Nephron (organoid): ENCODE results near the gene PHACTR1.

Experiments used
- H3K27ac Mint-ChIP-seq, 3 experiments: 2 replicates each; pipeline ENCODE4 v1.8.0; 2020; ENCODE audit warnings: mixed read lengths in 3 of 3, mild to moderate bottlenecking in 2 of 3, moderate library complexity in 1 of 3
- H3K27me3 Mint-ChIP-seq: 2 replicates; pipeline ENCODE4 v1.8.0; 2021; ENCODE audit warnings: low read depth, mild to moderate bottlenecking, moderate library complexity, mixed read lengths
- H3K36me3 Mint-ChIP-seq: 2 replicates; pipeline ENCODE4 v1.8.0; 2020; ENCODE audit warnings: low read depth, mixed read lengths
- H3K4me1 Mint-ChIP-seq: 2 replicates; pipeline ENCODE4 v1.8.0; 2020; ENCODE audit warnings: mixed read lengths
- H3K4me3 Mint-ChIP-seq, 3 experiments: 2 replicates each; pipeline ENCODE4 v1.8.0; 2020; ENCODE audit warnings: mild to moderate bottlenecking in 3 of 3, mixed read lengths in 3 of 3, moderate library complexity in 2 of 3
- H3K9me3 Mint-ChIP-seq: 2 replicates; pipeline ENCODE4 v1.8.0; 2020; ENCODE audit warnings: mixed read lengths
- TF ChIP-seq, protein P1 (sequence below), 3 experiments: fragments of 200-600 bp; sonication (generic); IDR thresholded peaks; one replicate each; pipeline ENCODE4 v1.5.0; 2021; ENCODE audit warnings: antibody characterized with exemption in 3 of 3; ENCODE audit not compliant: unreplicated experiment in 3 of 3

Gene PHACTR1

DNA sequence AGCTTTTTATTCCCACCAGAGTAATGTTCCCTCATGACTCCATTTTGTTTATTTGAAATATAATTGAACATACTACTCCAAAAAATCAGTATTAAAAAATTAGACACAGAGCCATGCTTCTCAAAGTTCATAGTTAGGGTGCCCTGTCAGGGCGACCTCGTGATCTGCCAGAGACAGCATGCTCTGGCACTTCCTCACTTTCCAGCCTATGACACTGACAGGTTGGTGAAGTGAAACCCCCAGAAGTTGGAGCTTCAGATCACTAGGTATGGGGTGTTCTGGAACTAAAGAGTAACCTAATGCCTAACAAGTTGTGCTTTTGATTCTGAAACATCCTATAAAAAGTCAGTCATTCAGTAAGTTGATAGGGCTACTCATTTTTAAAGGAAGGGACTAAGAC is 518.8 kb downstream of the PHACTR1 start:
- H3K4me3 Mint-ChIP-seq = no peak overlapping the region
- TF ChIP-seq, protein P1, sequence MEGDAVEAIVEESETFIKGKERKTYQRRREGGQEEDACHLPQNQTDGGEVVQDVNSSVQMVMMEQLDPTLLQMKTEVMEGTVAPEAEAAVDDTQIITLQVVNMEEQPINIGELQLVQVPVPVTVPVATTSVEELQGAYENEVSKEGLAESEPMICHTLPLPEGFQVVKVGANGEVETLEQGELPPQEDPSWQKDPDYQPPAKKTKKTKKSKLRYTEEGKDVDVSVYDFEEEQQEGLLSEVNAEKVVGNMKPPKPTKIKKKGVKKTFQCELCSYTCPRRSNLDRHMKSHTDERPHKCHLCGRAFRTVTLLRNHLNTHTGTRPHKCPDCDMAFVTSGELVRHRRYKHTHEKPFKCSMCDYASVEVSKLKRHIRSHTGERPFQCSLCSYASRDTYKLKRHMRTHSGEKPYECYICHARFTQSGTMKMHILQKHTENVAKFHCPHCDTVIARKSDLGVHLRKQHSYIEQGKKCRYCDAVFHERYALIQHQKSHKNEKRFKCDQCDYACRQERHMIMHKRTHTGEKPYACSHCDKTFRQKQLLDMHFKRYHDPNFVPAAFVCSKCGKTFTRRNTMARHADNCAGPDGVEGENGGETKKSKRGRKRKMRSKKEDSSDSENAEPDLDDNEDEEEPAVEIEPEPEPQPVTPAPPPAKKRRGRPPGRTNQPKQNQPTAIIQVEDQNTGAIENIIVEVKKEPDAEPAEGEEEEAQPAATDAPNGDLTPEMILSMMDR (IDR thresholded peaks at IDR 0.05; ENCODE audit: unreplicated experiment in 3 of 3) = no peak
- no peak overlapping the region for H3K27ac Mint-ChIP-seq
- no peaks in the 10 kb centered on the region for H3K4me1 Mint-ChIP-seq
- H3K36me3 Mint-ChIP-seq = no peaks in the 10 kb centered on the region
- no peaks in the 10 kb centered on the region for H3K9me3 Mint-ChIP-seq
- H3K27me3 Mint-ChIP-seq = peaks cover 3% of the 10 kb centered on the region

DNA sequence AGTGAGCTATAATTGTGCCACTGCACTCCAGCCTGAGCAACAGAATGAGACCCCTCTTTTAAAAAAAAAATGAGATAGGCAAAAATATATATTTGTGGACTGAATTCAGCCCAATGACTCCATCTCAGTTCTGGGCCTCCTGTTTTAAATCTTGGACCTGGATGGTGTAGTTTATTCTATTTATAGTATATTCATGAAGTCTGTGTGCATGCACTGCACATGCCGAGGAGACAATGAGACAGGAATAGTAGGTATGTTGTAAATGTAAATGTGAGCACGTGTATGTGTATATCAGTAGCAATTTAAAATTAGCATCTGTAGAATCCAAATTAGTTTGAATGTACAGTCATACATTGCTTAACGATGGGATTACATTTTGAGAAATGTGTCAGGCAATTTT is 520.8 kb downstream of the PHACTR1 start:
- TF ChIP-seq, protein P1 (IDR thresholded peaks at IDR 0.05; ENCODE audit: unreplicated experiment in 3 of 3) = no peak
- Mint-ChIP-seq H3K27ac (no peak overlapping the region), H3K4me3 (no peak overlapping the region), H3K27me3 (no peaks in the 10 kb centered on the region), H3K36me3 (no peaks in the 10 kb centered on the region), H3K9me3 (peaks cover 3% of the 10 kb centered on the region), H3K4me1 (no peaks in the 10 kb centered on the region)

DNA sequence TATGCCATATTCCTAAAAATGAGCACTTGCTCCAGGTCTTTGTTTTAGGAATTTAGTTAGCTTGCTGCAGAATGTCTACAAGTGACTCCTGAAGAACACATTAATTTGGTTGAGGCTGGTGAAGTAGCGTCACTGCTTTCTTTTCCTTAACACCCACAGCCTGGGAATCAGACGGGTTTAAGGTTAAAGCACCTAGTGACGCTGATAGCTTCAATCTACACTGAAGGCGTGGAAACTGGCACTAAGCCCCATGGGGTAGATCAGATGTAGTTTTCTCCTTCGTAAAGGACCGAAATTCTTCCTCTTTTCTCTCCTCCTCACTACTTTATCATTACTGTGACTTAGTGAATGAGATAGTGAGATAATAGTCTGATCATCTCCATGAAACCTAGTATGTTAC is 521.5 kb downstream of the PHACTR1 start:
- no peaks in the 10 kb centered on the region for H3K36me3 Mint-ChIP-seq
- no peak overlapping the region for H3K4me3 Mint-ChIP-seq
- H3K4me1 Mint-ChIP-seq = no peaks in the 10 kb centered on the region
- H3K9me3 Mint-ChIP-seq = peaks cover 3% of the 10 kb centered on the region
- H3K27me3 Mint-ChIP-seq = no peaks in the 10 kb centered on the region
- H3K27ac Mint-ChIP-seq = no peak overlapping the region
- TF ChIP-seq, protein P1 (IDR thresholded peaks at IDR 0.05; ENCODE audit: unreplicated experiment in 3 of 3) = no peak

DNA sequence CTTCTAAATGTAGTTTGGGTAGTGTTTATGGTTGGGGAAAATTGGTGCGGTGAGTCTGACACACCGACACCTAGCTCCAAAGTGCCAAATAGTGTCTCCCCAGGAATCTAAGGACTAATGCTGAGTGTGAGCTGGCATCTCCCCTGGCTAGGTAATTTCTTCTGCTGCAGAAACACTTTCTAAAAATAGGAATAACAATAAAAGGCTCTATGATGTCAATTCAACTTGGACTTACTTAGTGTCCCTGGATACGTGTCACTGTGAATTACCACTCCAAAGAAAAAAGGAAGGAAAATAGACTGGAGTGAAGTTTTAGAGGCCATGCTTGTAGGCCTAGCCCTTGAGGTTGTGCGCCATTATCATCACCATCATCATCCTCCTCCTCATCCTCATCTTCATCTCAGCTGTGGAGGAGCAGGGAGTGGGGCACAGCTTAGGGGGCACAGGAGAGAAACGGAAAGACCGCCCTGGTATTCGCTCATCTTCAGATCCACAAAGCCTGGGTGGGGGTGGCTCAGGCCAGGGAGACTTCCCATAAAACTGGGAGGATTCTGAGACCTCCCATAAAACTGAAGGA is 522.2 kb downstream of the PHACTR1 start:
- H3K36me3 Mint-ChIP-seq = no peaks in the 10 kb centered on the region
- H3K27me3 Mint-ChIP-seq = no peaks in the 10 kb centered on the region
- TF ChIP-seq, protein P1 (IDR thresholded peaks at IDR 0.05; ENCODE audit: unreplicated experiment in 3 of 3) = no peak
- no peaks in the 10 kb centered on the region for H3K4me1 Mint-ChIP-seq
- no peak overlapping the region for H3K27ac Mint-ChIP-seq
- peaks cover 3% of the 10 kb centered on the region for H3K9me3 Mint-ChIP-seq
- no peak overlapping the region for H3K4me3 Mint-ChIP-seq

DNA sequence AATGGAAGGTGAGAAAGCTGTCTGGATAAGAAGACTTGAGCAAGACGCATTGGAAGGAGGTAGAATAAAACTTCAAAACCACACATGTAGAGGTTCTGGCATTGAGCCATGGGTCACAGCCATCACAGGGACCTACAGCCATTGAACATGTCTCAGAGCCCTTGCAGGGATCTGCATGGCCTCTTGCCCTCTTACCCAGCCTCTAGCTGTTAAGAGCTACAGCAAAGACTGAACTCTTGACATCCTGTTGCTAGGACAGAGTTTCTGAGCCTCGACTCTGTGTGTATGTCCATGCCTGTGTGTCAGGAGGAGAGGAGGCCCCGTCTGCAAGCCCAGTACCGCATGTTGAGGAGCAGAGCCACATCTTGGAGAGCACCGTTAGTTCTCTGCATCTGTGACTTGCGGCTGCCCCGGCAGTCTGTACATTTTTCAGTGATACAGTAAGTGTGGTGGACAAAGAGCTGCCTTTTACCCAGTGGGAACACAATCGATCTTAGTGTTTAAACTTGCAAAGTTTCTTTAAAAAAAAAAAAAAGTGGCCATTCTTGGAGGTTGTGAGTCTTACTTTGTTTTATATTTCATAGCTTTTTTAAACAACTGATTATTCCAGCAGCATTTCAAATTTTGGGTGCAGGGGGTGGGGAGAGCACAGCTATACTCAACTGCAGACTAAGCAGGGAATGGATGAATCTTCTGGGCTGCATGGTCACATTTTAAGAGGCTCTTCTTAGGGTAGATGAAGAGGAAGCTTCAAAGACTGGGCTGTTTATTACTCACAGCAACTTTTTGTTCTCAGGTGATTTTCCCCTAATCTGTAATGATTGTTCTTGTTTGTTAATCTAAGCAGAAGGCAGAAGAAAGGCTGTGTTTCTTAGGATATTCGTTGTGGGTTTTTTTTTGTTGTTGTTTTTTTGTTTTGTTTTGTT is 523.2 kb downstream of the PHACTR1 start:
- H3K4me3 Mint-ChIP-seq = no peak overlapping the region
- peaks cover 3% of the 10 kb centered on the region for H3K9me3 Mint-ChIP-seq
- H3K27me3 Mint-ChIP-seq = peaks cover 4% of the 10 kb centered on the region
- H3K27ac Mint-ChIP-seq = no peak overlapping the region
- TF ChIP-seq, protein P1 (IDR thresholded peaks at IDR 0.05; ENCODE audit: unreplicated experiment in 3 of 3) = no peak
- no peaks in the 10 kb centered on the region for H3K4me1 Mint-ChIP-seq
- H3K36me3 Mint-ChIP-seq = no peaks in the 10 kb centered on the region
